Amniotic epithelial cell (primary cell): ENCODE measurements around the gene ANXA6.
"Not testable (repeated sequence)": the region's sequence is repeated elsewhere in the genome, so short reads cannot be mapped to it uniquely, and the experiment has no call there.

ENCODE experiments used
- DNase-seq: peaks from one replicate; pipeline ENCODE4 v3.0.0-alpha.2; 2010; ENCODE audit warnings: low read depth

ANXA6 gene

DNA sequence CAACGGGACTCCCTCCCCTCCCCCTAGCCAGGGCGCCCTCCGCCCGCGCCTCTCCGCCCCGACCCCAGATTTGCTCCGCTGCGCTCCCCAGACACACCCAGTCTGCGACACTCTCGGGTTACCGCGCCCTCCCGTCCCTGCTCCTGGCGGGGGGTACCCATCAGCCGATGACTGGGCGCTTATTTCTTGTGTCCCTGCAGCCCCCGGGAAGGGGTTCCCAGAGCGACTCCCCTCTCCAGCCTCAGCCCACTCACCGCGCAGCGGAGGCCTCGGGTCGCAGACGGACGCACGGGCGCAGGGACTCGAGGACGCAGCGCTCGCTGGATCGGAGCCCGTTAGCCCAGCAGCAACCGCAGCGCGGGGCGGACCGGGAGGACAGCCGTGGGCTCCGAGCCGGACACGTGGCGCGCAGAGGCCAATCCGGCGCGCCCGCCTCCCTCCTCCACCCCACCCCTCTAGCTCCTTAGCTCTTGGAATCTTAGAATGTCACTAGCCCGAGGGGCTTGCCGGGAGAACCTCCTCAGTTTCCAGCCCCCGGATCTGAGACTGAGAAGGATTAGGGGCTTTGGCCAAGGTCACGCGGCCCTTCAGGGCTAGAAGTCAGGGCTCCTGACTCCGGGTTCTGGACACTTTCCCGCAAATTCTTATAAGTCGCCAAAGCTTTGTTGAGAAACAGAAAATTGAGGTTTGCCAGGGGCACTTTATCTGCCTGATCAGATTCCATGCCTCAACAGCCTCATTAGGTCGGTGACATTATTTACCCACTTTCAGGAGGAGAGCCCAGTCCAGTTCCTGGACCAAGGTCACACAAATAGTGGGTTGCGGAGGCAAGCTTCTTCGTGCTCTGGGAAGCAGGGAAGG lies at the start of gene ANXA6:
Gene ANXA6 (minus strand): TSS at position 354 of the 861 bp plus-strand sequence. CDS start 9,878 bp downstream, outside the sequence.
- DNase-seq, result peak; percentile 62

- DNase-seq, result no peak
Observed at GRCh38 chr5:151205411-151205810, 47.8 kb upstream of the ANXA6 start.

- DNase-seq, result no peak
Observed at GRCh38 chr5:151204051-151204450, 46.5 kb upstream of the ANXA6 start.

- peak; percentile 68 for DNase-seq
Observed at GRCh38 chr5:151202381-151203139, 45.0 kb upstream of the ANXA6 start.

DNA sequence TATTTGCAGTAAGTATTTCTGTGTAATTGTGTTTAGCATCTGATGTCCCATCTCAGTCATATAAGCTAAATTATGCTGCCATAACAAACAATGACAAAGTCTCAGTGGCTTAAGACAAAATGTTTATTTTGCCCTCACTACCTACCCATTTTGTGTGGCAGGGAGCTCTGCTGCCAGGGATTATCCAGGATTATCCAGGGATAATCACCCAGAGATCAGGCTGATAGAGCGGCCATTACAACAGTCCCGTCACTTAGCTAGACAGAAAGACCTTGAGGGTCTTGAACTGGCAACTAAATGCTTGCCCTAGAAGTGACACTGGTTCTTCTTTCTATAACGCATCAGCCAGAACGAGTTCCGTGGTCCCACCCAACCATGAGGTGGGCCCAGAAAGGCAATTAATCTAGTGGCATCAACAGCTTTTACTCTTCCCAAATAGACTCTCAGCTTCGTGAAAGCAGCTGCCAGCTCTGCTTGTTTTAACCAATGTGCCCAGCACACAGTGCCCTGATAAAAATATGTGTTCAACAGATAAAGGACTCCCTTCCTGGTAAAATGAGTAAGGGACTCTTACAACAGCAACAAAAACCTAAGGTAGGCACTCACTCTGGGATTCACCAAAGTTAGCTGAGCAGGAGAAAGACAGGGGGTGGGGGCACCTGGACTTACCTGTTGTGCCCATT lies 43.5 kb upstream of the ANXA6 start:
- no peak for DNase-seq

GRCh38 chr5:151199581-151200185 lies 42.1 kb upstream of the ANXA6 start:
- DNase-seq, result no peak

DNA sequence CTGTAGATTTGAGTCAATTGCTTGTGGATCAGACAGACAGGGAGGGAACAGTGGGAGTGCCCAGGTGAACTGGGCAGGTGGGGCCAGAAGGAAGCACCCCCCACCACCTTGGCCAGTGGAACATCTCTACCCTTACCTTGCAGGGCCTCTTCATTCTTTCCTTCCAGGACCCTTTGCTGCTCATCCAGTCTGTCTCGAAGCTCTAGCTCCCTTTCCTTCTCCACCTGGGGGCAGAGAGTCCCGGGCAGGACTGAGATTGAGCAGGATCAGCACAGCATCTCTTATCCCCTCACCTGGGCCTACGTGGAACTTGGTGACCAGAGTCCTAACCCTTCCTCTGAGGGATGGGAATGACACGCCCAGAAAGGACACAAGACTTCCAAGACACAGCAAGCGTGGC lies 41.3 kb upstream of the ANXA6 start:
- DNase-seq, result no peak

DNA sequence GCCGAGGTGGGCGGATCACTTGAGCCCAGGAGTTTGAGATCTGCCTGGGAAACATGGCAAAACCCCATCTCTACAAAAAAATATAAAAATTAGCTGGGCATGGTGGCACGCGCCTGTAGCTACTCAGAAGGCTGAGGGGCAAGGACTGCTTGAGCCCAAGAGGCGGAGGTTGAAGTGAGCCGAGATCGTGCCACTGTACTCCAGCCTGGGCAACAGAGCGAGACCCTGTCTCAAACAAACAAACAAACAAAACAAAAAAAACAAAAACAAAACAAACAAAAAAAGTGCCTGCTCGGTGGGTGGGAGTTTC lies 39.7 kb upstream of the ANXA6 start:
- not testable (repeated sequence) for DNase-seq

DNA sequence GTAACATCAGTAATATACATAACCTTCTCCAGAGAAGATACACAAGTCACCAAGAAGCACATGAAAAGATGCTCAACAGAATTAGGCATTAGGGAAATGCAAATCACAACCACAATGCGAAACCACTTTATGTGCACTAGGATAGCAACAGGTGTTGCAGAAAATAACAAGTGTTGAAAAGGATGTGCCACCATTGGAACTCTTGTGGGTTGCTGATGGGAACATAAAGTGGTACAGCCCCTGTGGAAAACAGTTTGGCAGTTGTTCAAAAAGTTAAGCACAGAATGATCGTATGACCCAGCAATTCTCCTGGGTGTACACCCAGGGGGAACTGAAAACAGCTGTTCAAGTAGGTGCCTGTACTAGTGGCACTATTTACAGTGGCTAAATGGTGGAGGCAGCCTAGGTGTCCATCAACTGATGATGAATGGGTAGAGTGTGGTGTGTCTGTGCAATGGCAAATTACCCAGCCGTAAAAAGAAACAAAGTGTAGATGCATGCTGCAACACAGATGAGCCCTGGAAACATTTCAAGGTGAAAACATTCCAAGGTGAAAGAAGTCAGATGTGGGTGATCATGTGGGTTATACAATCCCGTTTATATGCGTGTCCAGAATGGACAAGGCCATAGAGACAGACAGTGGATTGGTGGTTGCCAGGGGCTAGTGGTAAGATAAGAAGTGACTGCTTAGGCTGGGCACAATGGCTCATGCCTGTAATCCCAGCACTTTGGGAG lies 39.1 kb upstream of the ANXA6 start:
- DNase-seq, result no peak

DNA sequence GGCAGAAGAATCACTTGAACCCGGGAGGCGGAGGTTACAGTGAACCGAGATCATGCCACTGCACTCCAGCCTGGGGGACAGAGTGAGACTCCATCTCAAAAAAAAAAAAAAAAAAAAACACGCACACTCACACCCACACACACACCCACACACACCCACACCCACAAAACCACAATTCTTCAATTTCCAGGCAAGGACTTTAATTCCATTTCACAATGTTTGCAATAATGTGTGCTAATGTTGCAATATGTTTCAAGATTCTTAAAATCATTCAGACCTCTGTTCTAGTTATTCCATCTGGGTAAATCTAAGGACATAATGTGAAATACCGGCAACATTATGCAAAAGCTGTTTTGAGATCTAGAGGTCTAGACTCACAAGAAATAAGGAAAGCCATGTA lies 38.0 kb upstream of the ANXA6 start:
- peak; percentile 98 for DNase-seq

DNA sequence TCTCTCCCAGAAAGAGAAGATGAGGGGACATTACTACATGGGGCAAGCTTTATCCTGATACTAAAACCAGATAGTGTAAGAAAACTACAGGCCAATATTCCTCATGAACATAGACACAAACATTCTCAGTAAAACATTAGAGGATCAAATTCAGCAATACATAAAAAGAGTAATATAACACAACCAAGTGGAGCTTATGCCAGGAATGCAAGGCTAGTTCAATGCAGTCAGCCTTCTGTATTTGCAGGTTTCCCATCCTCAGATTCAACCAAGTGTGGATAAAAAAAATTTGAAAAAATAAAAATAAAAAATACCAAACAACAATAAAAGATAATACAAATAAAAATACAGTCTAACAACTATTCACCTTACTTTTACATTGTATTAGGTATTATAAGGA lies 35.0 kb upstream of the ANXA6 start:
- no peak for DNase-seq

- no peak for DNase-seq
Observed at GRCh38 chr5:151191661-151192060, 34.1 kb upstream of the ANXA6 start.

GRCh38 chr5:151189151-151189550 lies 31.6 kb upstream of the ANXA6 start:
- DNase-seq, result no peak

- no peak for DNase-seq
Observed at GRCh38 chr5:151186538-151186937, 29.0 kb upstream of the ANXA6 start.

DNA sequence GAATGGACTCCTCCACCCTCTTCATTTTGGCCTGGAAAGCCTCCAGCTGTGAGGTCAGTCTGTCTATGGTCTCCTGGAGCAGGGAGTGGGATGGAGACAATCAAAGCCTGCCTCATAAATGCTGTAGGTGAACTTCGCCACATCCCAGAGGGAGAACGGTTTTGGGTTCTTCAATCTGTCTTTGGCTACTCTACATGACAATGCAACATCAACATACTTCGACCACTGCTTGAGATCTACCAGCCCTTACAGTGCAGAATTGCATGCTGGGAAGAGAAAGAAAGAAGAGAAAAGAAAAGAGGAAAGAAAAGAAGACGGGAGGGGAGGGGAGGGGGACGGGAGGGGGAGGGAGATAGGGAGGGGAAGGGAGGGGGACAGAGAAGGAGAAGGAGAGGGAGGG lies 28.5 kb upstream of the ANXA6 start:
- DNase-seq, result no peak

GRCh38 chr5:151184316-151185042 lies 26.9 kb upstream of the ANXA6 start:
- peak; percentile 54 for DNase-seq

GRCh38 chr5:151183456-151184245 lies 26.1 kb upstream of the ANXA6 start:
- DNase-seq, result peak; percentile 86

DNA sequence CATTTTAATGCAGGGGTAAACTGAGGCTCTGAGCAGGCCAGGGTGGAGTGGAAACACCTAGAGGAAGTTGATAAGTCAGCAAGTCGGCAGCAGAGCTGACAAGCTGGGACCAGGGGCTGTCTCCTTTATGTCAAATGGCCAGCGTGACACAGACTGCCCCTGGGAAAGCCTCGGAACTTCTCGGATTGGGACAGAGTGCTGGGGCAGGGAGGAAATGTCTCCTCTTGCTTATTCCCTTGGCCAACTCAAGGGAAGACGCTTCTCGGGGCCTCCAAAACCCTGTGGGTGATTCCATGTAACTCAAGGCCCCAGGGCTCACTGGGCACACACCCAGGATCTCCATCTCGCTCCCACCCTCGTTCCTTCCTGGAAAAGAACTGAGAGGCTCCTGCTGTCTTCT lies 25.4 kb upstream of the ANXA6 start:
- DNase-seq, result no peak

DNA sequence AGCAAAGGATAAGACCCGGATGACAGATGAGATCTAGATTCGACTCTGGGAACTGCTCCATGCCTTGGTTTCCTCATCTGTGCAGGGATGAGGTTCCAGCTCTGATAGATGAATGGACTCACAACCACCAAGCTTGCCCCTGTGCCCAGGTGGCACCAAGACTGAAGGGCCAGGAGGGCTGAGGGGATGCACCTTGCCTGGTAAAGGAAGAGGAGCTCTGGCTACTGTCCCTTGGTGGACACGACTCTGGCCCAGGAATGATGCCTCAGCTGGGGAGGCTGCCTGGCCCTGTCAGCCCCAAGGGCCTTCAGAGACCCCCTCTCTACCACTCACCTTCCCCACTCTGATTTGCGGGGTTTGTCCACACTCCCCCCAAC lies 24.9 kb upstream of the ANXA6 start:
- no peak for DNase-seq

- no peak for DNase-seq
Observed at GRCh38 chr5:151181818-151182523, 24.4 kb upstream of the ANXA6 start.
